H4 (cell line): ENCODE data around the gene COG5. TPM values are rescaled to one million over a fixed set of nuclear protein-coding genes. Genes with fewer than 3 reads are reported as not detected.

Experiments used
- DNase-seq: peaks from one replicate; pipeline ENCODE4 v3.0.0-alpha.2; 2015; ENCODE audit warnings: low spot score
- total RNA-seq: library from RNA; depleted of rRNA; stranded (reverse); fragments of >200 nt; shearing (Covaris generic); gene quantifications from 2 replicates; pipeline ENCODE4 v1.2.3, GENCODE V29; 2014

COG5 gene
- total RNA-seq, 1 experiment from 2014 or later, result 33.0 TPM

DNA sequence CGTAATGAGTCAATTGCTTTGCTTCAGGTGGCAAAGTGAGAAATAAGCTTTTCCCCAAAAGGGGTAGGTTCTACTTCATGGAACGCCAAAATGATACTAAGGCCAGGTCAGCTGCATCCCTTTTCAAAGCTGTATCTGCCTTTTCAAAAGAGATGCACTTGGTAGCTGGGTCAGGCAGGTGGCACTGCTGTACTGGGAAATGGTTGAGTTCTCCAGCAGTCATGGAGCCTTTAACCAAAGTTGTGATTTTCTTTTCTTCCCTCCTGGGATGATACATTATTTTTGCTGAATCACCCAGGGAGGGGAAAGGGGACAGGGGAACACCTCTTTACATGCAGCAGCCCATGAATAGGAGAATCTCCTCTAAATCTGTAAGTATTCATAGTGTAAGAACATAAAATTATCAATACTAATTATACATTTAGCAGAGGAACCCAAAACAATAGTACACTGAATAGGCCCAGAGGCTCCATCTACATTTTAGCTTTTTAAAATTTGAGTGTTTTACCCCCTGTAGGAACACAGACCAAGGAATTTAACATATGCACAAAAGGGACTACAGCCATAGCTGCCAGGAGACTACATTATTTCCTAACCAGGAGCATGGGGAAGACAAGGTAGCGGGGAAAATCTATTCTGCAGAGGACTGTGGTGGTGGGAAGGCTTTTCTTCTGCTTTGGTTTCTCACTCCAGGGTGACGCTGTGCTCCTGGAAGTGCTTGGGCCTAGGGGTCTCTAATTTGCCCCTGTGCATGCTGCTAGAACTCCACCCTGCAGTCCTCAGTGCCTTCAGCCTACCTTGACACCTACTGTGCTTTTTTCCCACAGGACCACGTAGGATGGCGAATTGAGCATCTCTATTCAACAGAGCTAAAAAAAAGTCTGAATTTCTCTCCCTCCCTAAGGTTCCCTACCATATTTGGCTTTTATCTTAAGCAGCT is 100.3 kb downstream of the COG5 start:
- peak; percentile 79 for DNase-seq

DNA sequence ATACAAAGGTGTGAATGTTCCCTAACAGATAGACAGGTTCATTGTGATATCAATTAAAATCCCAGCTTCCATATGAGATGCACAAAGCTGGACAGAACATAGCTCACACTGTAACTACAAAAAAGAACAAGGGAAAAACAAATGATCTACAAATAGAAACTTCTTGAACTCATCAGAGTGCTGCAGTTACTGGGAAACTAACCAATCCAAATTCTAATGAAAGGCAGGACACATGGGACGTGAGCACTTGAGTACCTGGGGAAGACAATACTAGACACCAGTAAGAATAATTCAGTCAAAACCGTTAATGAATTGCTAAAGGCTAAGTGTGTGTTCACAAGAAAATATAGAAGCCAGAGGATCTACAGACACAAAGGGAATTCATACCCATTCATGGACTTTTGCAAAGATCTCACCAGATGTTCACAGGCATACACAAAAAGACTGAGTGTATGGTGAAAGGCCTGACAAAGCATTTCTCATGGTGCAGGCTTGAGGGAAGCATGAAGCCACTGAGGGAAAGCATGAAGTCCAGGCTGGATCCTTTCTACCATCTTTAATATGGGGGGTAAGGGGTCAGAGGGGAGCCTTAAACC is 101.7 kb downstream of the COG5 start:
- DNase-seq, result no peak

DNA sequence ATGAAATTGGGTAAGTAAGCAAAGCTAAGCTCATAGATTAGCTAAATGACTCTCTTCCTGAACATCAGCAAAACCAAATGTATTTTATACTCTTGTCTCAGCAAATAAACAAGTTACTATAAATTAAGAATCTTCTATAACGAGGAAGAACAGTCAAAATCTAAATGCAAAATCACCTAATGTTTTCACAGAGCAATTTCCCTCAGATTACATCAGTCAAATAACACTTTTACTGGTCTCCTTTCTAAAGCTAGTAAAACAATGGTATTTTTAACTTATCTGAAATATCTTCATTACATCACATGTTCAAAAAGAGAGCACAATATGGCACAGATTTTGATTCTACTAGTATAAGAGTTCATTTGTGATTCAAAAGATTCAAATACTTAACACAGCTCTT is 110.3 kb downstream of the COG5 start:
- DNase-seq, result no peak

DNA sequence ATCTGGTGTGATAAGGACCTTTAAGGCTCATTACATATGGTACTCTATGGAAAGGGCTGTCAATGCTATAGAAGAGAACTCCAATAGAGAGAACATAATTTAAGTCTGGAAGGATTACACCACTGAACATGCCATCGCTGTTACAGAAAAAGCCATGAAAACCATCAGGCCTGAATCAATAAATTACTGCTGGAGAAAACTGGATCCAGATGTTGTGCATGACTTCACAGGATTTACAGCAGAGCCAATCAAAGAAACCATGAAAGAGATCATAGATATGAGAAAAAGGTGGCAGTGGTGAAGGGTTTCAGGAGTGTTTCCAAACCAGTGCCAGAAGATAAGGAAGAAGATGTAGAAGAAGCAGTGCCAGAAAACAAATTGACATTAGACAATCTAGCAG is 112.8 kb downstream of the COG5 start:
- DNase-seq, result no peak

DNA sequence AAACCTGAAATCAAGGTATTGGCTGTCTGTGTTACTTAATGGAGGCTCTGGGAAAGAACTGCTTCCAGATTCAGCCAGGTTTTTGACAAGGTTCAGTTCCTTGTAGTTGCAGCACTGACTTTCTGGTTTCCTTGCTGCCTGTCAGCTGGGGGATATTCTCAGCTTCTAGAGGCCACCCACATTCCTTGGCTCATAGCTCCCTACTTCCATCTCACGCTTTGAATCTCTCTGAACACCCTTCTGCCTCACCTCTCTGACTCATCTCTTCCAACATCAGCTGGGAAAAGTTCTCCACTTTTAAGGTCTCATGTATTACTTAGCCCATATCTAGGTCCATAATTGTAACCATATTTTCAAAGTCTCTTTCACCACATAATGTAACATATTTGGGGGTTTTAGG is 116.7 kb downstream of the COG5 start:
- no peak for DNase-seq

DNA sequence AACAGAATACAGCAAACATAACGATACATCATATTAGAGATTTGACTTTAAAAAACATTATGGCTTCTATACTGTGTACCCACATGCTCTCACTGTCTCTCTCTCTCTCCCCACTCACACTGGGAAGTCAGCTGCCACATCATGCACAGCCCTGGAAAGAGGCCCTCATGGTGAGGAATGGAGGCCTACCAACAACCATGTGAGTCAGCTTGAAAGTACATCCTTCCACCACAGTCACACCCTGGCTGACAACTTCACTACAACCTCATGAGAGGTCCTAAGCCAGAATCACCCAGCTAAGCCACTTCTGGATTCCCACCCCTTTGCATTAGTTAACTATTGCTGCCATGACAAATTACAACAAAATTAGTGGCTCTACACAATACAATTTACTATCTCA is 117.2 kb downstream of the COG5 start:
- no peak for DNase-seq

DNA sequence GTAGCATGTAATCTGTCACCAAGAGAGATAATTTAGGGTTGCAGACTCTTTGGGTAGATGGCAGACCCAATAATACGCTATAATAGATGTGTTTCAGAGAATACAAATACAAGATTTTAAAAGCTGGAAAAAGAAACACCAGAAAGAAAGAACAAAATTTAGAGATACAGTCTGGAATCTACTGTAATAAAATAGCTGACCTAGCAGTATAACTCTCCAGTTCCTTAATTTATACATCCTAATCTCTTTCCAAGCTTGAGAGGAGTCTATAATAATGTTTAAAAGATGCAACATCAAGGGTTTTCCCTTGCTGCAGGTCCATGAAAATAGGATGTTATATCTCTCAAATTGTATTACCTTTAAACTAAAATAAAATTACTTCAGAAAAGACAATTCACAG is 121.0 kb downstream of the COG5 start:
- no peak for DNase-seq

DNA sequence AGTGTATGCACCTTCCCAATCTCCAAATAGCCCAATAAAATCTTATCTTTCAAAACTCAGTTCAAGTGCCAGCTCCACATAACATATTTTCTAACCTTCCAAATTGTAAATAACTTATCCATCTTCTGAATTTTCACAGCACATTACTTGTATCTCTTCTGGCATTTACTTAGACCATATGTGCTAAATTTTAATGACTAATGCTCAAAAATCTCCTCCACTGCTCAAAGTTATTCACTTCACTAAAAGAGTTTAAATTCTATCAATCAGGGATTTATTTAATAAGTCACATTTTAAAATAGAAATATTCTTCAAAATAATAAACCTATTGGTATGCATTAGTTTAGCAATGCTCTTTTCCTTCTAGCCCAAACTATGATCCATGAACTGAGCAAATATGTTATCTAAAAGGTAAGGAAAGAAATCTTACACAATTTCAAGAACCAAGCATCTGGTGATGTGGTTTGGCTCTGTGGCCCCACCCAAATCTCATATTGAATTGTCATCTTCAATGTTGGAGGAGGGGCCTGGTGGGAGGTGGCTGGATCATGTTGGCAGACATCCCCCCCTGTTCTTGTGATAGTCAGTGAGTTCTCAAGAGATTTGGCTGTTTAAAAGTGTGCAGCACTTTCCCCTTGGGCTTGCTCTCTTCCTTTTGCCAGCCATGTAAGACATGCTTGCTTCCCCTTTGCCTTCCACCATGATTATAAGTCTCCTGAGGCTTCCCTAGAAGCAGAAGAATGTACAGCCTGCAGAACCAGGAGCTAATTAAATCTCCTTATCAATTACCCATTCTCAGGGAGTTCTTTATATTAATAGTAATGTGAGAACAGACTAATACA is 121.9 kb downstream of the COG5 start:
- no peak for DNase-seq

DNA sequence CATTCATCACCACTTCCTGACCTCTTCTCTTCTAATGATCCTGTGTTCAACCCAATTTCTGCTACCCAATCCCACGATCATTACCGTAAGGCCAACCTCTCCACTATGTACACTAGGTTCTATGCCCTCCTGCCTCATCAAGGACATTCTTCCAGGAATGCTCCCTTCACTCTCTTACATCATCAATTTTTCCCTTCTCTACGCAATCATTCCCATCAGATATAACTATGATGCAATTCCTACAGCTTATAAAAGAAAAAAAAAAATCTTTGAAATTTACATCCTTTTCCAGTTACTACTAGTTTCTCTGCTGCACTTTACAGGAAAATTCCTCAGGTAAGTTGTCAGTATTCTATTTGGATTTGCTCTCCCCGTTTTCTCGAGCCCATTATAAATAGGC is 124.7 kb downstream of the COG5 start:
- DNase-seq, result no peak

DNA sequence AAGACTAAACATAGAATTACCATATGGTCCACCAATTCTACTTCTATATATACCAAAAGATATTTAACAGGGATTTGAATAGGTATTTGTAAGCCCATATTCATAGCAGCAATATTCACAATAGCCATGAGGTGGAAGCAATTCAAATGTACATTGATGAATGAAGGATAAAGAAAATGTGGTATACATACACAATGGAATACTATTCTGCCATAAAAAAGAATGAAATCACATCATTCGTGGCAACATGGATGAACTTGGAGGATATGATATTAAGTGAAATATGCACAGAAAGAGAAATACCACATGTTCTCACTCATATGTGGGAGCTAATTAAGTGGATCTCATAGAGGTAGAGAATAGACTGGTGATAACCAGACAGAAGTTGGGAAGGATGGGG is 128.0 kb downstream of the COG5 start:
- DNase-seq, result no peak

DNA sequence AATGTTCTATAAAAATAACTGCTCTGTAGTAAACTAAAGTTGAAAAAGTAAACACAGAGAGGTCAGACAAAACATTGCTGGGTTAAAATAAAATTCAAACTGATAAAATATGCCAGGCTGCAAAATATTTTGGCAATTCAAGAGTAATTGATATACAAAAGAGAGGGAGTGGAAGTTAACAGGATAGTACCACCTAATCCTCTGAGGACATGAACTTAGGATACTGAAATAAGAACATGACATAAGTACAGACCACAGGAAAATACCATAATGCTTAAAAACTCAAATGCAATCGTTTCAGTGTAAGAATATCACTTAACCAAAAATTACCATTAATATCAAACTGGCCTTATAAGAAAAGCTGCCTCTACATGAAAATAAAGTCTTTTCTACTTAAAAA is 131.5 kb downstream of the COG5 start:
- DNase-seq, result no peak

DNA sequence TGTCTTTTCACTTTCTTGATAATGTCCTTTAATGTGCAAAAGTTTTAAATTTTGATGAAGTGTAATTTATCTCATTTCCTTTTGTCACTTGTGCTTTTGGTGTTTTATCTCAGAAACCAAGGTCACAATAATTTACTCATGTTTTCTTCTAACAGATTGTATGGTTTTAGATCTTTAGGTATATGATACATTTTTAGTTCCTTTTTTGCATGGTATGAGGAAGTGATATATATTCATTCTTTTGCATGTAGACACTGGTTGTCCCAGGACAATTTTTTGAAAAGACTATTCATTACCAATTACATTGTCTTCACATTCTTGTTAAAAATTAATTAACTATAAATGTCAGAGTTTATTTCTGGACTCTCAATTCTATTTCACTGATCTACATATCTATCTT is 133.7 kb downstream of the COG5 start:
- DNase-seq, result no peak

DNA sequence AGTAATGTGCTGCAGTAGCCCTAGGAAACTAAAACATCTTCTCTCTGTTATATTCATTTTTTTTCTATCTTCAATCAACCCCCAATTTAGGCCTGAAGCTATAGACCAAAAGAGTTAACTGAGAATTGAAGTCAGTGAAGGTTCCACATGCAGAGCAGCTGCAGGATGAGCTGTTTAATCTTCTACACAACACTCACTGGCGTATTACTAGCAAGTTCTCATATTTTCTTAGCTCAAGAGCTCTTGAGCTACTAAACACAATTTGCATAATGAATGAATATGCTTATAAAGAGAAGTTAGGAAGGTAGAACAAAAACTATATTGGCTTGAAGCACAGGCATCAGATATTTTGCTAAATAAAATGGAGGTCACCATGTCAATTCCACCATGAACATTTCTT is 135.1 kb downstream of the COG5 start:
- DNase-seq, result no peak

DNA sequence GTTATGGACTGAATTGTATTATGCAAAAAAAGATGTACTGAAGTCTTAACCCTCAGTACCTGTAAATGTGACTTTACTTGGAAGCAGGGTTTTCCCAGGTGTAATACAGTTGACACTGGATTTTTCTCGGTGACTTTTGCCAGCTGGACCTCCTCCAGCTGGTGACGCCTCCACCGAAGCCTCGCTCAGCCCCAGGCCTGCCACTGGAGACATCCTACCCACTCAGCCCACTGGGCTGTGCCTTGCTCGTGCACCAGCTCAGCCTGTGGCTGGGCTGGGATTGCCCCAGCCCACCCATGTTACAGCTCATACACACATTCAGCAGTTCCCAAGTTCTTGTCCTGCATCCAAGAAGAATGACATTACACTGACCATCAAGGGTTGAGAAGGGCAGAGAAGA is 136.3 kb downstream of the COG5 start:
- no peak for DNase-seq

DNA sequence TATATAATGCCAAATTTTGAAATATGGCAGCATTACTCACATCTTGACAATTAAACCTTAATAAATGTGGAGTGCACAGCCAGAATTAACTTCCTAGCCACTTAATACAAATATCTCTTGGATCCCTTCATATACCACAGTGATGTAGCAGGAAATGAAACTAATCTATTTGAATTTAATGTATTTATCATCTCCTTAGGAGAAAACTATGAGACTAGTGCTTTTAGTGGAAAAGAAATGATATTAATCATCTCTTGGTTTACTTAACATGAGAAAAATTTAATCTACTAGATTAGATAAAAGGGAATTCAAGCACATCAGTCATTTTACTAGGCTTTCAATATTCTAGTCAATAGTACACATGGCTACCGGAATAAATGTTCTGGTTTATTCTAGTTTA is 149.5 kb downstream of the COG5 start:
- no peak for DNase-seq

DNA sequence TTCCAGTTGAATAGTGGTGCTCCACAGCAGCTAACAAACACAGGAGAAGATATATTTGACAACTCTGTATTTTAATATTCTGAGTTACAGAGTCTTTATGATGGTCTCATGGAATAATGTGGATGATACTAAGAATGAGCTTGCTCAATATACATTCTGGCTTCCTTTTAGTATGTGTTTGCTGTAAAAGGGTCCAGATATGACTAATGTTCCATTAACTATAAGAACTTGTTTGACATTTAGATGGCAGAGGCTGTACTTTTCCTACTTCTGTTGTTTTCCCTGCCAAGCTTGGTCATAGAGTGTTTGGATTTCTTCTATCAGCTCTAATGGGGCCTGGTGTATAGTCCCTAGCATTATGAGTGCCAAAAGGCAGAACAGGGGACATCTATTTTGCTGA is 155.4 kb downstream of the COG5 start:
- DNase-seq, result no peak

DNA sequence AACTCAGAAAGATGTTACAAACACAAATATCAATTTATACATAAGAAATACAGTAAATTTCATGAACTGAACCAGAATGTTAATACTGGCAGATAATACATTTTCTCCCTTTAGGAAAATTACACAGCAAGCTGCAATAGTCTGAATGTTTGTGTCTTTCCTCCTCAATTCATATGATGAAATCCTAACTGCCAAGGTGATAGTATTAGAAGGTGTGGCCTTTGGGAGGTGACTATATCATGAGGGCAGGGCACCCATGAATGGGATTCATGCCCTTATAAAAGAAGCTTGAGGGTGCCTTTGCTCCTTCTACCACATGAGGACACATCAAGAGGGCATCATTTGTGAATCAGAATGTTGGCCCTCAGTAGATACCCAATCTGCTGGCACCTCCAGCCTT is 158.2 kb downstream of the COG5 start:
- no peak for DNase-seq

DNA sequence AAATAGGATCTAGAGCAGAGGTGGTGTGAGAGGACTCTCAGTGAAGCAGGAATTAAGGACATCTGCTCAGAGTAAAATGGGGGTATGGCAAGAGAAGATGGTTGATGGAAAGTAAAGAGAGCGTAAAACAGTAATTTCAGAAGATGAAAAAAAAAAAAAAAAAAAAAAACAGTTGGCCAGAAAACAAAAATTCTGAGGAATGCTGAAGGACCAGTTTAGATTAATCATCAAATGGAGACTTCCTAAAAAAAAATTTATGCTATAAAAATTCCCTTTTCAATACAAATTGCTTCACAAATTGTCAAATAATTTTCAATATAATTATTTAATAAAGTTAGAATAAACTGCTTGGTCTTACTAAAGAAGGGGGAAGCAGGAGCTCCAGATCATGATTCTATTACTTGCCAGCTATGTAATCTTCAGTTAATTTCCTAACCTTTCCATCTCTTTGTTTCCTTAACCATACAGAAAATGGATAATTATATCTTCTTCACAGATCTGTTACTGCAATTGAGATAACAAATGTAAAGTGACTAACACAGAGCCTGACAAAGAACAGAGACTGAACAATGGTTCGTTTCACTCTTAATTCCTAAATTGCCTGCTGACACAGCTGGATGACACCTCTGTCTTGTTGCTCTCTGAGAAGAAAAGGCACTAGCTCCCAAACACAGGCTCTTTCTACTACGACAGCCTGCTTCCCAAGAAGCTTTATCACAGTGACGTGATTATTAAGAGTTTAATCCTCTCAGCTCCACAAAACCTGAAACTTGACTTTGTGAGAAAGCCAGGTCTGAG is 158.8 kb downstream of the COG5 start:
- DNase-seq, result no peak

DNA sequence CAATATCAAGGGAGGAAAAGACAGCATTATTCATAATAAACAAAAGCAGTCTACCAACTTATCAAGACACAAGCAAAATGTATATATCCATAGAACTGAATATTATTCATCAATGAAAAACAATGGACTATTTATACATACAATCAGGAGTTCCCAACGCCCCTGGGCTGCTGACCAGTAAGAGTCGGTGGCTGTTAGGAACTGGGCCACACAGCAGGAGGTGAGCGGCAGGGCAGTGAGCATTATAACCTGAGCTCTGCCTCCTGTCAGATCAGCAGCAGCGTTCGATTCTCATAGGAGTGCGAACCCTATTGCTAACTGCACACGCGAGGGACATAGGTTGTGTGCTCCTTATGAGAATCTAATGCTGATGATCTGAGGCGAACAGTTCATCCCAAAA is 165.6 kb downstream of the COG5 start:
- no peak for DNase-seq

DNA sequence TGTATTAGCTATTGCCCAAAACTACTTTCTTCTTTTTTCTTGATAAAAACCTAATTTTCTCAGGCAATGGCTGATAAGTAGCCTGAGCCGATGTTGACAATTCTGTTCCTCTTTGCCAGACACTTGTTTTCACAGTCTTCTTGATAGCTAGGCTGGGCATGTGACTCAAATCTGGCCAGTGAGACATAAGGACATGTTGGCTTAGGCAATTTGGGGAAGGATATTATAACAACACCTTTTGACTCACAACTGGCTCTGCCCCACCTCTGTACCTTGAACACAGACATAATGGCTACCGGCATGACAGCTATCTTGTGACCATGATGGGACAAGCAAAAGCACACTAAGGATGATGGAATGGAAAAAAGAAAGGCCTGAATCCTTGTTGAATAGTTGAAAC is 166.7 kb downstream of the COG5 start:
- DNase-seq, result no peak

DNA sequence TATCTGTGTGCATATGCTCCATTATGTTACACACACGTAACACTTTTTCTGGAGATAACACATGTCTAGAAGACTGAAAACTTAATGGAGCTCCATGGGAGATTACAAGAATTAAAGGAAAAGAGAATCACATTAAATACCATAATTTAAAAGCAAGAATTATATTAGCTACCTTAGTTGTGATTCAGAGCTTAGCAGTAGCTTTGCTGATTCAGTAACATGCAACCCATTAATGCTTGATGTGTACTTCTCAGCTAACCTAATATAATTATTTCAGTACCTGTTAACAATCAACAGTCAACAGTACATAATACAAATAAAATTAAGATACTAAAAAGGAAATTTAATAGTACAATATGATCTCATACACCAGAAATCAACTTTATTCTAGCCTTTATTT is 167.6 kb downstream of the COG5 start:
- DNase-seq, result no peak

DNA sequence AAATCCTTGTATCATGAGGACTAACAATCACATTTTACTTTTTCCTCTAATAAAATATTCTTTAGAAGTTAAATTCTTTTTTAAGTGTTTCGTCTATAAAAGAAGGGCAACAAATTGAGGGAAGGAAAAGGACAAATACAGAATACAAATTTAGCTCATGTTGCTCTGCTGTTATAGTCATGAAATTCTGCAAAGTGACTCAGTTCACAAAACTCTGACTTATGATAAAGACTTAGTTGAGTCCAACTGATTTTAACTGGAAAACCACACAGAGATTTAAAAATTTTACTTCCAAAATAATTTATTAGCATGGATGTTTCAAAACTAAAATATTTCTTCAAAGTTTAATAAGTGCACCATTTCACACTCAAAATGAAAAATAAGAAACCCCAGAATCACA is 168.9 kb downstream of the COG5 start:
- DNase-seq, result no peak
